Astrocyte (in vitro differentiated cells and primary cell): Measurements from ENCODE around the gene TMEM63A. TPM values are rescaled to one million over a fixed set of nuclear protein-coding genes. Genes with fewer than 3 reads are reported as not detected.
A peak's percentile ranks its signal among the peaks of the same experiment; 100 is the strongest.

Experiments used
- DNase-seq: peaks from one replicate; pipeline ENCODE4 v3.0.0-alpha.2; 2010; ENCODE audit warnings: low read depth
- FAIRE-seq: peaks from 2 replicates; lab custom pipeline; 2011; peaks lifted over from hg19 to GRCh38; lab: Jason Lieb, UNC
- H2AFZ ChIP-seq: 2 replicates; pipeline ENCODE4 v1.6.0; 2012; ENCODE audit warnings: low read depth, low read length, inconsistent platforms
- H3K27ac ChIP-seq: 2 replicates; pipeline ENCODE4 v1.5.1; 2011; ENCODE audit warnings: low read depth, low read length, inconsistent platforms
- H3K27me3 ChIP-seq: 2 replicates; pipeline ENCODE4 v1.6.0; 2011; ENCODE audit warnings: low read length, inconsistent platforms; ENCODE audit not compliant: insufficient read depth
- H3K36me3 ChIP-seq: 2 replicates; pipeline ENCODE4 v1.5.1; 2011; ENCODE audit warnings: low read length, inconsistent platforms; ENCODE audit not compliant: insufficient read depth
- H3K4me1 ChIP-seq: 2 replicates; pipeline ENCODE4 v1.5.1; 2011; ENCODE audit warnings: low read length, inconsistent platforms; ENCODE audit not compliant: insufficient read depth
- H3K4me2 ChIP-seq: 2 replicates; pipeline ENCODE4 v1.6.0; 2012; ENCODE audit warnings: low read length, inconsistent platforms
- H3K4me3 ChIP-seq: 2 replicates; pipeline ENCODE4 v1.5.1; 2011; ENCODE audit warnings: low read depth, mild to moderate bottlenecking, low read length, inconsistent platforms; ENCODE audit not compliant: insufficient read depth
- H3K79me2 ChIP-seq: 2 replicates; pipeline ENCODE4 v1.6.0; 2012; ENCODE audit warnings: mild to moderate bottlenecking, low read length, inconsistent platforms; ENCODE audit not compliant: insufficient read depth
- H3K9ac ChIP-seq: 2 replicates; pipeline ENCODE4 v1.6.0; 2012; ENCODE audit warnings: mild to moderate bottlenecking, low read length, inconsistent platforms
- H3K9me3 ChIP-seq: 2 replicates; pipeline ENCODE4 v1.5.1; 2012; ENCODE audit warnings: low read depth, mild to moderate bottlenecking, low read length, inconsistent platforms; ENCODE audit not compliant: insufficient read depth
- H4K20me1 ChIP-seq: 2 replicates; pipeline ENCODE4 v1.6.0; 2012; ENCODE audit warnings: low read length, inconsistent platforms; ENCODE audit not compliant: insufficient read depth
- H3K27ac Mint-ChIP-seq: one replicate; pipeline ENCODE4 v1.8.0; 2021; ENCODE audit warnings: mild to moderate bottlenecking, mixed read lengths; ENCODE audit not compliant: unreplicated experiment
- H3K27me3 Mint-ChIP-seq: one replicate; pipeline ENCODE4 v1.8.0; 2021; ENCODE audit warnings: low read depth, mixed read lengths; ENCODE audit not compliant: unreplicated experiment
- H3K36me3 Mint-ChIP-seq: one replicate; pipeline ENCODE4 v1.8.0; 2021; ENCODE audit warnings: low read depth, mixed read lengths; ENCODE audit not compliant: unreplicated experiment
- H3K4me1 Mint-ChIP-seq: one replicate; pipeline ENCODE4 v1.8.0; 2021; ENCODE audit warnings: low read depth, mixed read lengths; ENCODE audit not compliant: unreplicated experiment
- H3K4me3 Mint-ChIP-seq: one replicate; pipeline ENCODE4 v1.8.0; 2021; ENCODE audit warnings: mild to moderate bottlenecking, moderate library complexity, mixed read lengths; ENCODE audit not compliant: unreplicated experiment
- H3K9me3 Mint-ChIP-seq: one replicate; pipeline ENCODE4 v1.8.0; 2021; ENCODE audit warnings: mild to moderate bottlenecking, mixed read lengths; ENCODE audit not compliant: unreplicated experiment
- EZH2 ChIP-seq: IDR thresholded peaks from 2 replicates; pipeline ENCODE4 v1.6.1; 2012; ENCODE audit warnings: mild to moderate bottlenecking, low read length, inconsistent platforms; ENCODE audit not compliant: insufficient read depth
- total RNA-seq: library from RNA; stranded (reverse); gene quantifications from 2 replicates; pipeline ENCODE4 v1.2.1, GENCODE V29; 2021
- TF ChIP-seq, protein P1 (sequence below): IDR thresholded peaks from 2 replicates; pipeline ENCODE4 v1.5.1; 2011; ENCODE audit warnings: low read depth, mild to moderate bottlenecking, inconsistent platforms, low read length, moderate library complexity; ENCODE audit not compliant: insufficient read depth

The TMEM63A gene
- total RNA-seq, 1 donor from 2014 or later, result 28.7 TPM

DNA sequence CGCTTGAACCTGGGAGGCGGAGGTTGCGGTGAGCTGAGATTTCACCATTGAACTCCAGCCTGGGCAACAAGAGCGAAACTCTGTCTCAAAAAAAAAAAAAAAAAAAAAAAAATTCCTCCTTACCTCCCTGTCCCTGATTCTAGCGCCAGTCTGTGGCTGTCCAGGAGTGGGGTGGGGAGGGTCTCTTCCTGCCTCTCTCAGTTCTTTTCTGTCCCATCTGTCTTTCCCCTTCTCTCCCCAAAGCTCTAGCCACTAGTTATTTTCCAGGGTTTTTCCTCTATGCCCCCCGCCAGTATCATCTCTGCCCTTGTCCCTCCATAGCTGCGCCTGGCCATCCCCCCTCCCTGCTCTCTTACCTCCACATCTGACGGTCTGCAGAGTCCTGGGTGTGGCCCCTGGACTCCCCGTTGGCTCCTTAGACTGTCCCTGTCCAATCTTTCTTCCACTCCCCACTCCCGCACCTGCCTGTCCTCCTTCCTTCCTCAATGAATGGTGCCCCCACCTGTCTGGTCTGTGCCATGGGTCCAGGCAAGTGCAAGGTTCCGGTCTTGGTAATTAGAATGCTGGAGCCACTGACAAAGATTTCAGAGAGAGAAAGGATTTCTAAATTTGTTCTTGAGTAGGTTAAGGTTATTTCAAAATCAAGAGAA is 1.6 kb upstream of the TMEM63A start:
- Mint-ChIP-seq H3K36me3 (peaks cover 4% of the 10 kb centered on the region), H3K4me3 (peak overlapping the region; percentile 60), H3K27ac (peak overlapping the region; percentile 66), H3K4me1 (peaks cover 8% of the 10 kb centered on the region), H3K27me3 (peaks cover 18% of the 10 kb centered on the region), H3K9me3 (no peaks in the 10 kb centered on the region)
- Histone ChIP-seq H3K4me3 (no peak overlapping the region), H3K9me3 (no peaks in the 10 kb centered on the region), H3K27me3 (no peaks in the 10 kb centered on the region), H3K27ac (no peak overlapping the region), H3K36me3 (no peaks in the 10 kb centered on the region), H4K20me1 (peaks cover 22% of the 10 kb centered on the region), H3K79me2 (no peaks in the 10 kb centered on the region), H3K4me1 (peaks cover 9% of the 10 kb centered on the region), H2AFZ (no peak overlapping the region), H3K4me2 (peak overlapping the region; percentile 93), H3K9ac (no peak overlapping the region)
- no peak for FAIRE-seq
- TF ChIP-seq, protein P1, sequence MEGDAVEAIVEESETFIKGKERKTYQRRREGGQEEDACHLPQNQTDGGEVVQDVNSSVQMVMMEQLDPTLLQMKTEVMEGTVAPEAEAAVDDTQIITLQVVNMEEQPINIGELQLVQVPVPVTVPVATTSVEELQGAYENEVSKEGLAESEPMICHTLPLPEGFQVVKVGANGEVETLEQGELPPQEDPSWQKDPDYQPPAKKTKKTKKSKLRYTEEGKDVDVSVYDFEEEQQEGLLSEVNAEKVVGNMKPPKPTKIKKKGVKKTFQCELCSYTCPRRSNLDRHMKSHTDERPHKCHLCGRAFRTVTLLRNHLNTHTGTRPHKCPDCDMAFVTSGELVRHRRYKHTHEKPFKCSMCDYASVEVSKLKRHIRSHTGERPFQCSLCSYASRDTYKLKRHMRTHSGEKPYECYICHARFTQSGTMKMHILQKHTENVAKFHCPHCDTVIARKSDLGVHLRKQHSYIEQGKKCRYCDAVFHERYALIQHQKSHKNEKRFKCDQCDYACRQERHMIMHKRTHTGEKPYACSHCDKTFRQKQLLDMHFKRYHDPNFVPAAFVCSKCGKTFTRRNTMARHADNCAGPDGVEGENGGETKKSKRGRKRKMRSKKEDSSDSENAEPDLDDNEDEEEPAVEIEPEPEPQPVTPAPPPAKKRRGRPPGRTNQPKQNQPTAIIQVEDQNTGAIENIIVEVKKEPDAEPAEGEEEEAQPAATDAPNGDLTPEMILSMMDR, result no peak
- TF ChIP-seq EZH2, result no peak
- no peak for DNase-seq

DNA sequence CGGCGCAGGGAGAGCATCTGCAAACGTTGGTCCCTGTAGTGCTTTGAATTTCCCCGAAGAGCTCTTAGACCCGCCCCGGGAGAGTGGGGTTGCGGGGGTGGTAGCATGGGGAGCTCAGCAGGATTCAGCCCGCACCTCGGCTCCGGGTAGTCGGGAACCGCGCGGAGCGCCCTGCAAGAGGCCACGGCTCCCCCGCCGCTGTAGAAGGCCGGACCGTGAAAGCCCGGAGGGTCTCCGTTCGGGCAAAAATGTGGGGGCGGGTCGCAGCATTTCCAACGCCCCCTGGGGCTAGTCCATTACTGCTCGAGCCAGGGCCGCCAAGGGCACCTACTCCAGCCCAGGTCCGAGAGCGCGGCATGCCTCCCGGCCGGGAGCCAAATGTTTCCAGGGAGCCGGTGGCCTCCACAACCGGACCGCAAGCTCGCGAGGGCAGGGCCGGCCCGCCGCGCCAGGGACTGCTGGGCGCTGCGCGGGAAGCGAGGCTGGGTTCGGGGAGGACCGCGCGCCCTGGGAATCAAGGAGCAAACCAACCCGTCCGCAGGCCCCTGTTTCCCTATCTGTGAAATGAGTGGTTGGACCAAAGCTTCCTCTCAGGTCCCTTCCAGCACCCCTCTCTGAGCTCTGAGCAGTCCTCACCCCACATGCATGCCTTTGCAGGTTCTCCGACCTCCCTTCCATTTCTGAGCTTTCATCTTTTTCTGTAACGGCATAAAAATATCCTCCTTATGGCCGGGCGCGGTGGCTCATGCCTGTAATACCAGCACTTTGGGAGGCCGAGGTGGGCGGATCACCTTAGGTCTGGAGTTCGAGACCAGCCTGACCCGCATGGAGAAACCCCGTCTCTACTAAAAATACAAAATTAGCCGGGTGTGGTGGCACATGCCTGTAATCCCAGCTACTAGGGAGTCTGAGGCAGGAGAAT is 775 bp upstream of the TMEM63A start:
- Mint-ChIP-seq H3K27me3 (peaks cover 13% of the 10 kb centered on the region), H3K9me3 (no peaks in the 10 kb centered on the region), H3K36me3 (peaks cover 4% of the 10 kb centered on the region), H3K4me1 (peaks cover 3% of the 10 kb centered on the region), H3K27ac (peak overlapping the region; percentile 66), H3K4me3 (peak overlapping the region; percentile 89)
- H2AFZ ChIP-seq, result peak overlapping the region; percentile 98
- peak overlapping the region; percentile 92 for H3K4me3 ChIP-seq
- peak overlapping the region; percentile 80 for H3K9ac ChIP-seq
- H3K9me3 ChIP-seq, result no peaks in the 10 kb centered on the region
- FAIRE-seq, result no peak
- no peaks in the 10 kb centered on the region for H3K36me3 ChIP-seq
- no peaks in the 10 kb centered on the region for H3K79me2 ChIP-seq
- no peaks in the 10 kb centered on the region for H3K27me3 ChIP-seq
- TF ChIP-seq, protein P1, result no peak
- TF ChIP-seq EZH2, result no peak
- peak; percentile 32 for DNase-seq
- H4K20me1 ChIP-seq, result peaks cover 30% of the 10 kb centered on the region
- peak overlapping the region; percentile 93 for H3K4me2 ChIP-seq
- peaks cover 9% of the 10 kb centered on the region for H3K4me1 ChIP-seq
- peak overlapping the region; percentile 48 for H3K27ac ChIP-seq
